ENCODE data around the gene EFNA4.

EFNA4 gene

GRCh38 chr1:155062151-155062686 is 1.3 kb upstream of the EFNA4 start:
- DNase-seq (ENCODE audit: low read depth): no peak
- no peak overlapping the region for H3K4me3 ChIP-seq (ENCODE audit: low read length)
- no peak for TF ChIP-seq CTCF (conservative IDR thresholded peaks at IDR 0.05; ENCODE audit: low read length)

- no peak for DNase-seq (ENCODE audit: low read depth)
- peak; percentile 59 for TF ChIP-seq CTCF (conservative IDR thresholded peaks at IDR 0.05; ENCODE audit: low read length)
- H3K4me3 ChIP-seq (ENCODE audit: low read length): peak overlapping the region; percentile 92
Measured at GRCh38 chr1:155062702-155063411, 683 bp upstream of the EFNA4 start.

- no peak for TF ChIP-seq CTCF (conservative IDR thresholded peaks at IDR 0.05; ENCODE audit: low read length)
- DNase-seq (ENCODE audit: low read depth): no peak
- peak overlapping the region; percentile 92 for H3K4me3 ChIP-seq (ENCODE audit: low read length)
Measured at GRCh38 chr1:155064111-155064831, 731 bp downstream of the EFNA4 start.

- no peak overlapping the region for H3K4me3 ChIP-seq (ENCODE audit: low read length)
- DNase-seq (ENCODE audit: low read depth): no peak
- no peak for TF ChIP-seq CTCF (conservative IDR thresholded peaks at IDR 0.05; ENCODE audit: low read length)
Measured at GRCh38 chr1:155064832-155065429, 1.4 kb downstream of the EFNA4 start.

GRCh38 chr1:155066777-155067176 is 3.2 kb downstream of the EFNA4 start:
- no peak for DNase-seq (ENCODE audit: low read depth)
- no peak for TF ChIP-seq CTCF (conservative IDR thresholded peaks at IDR 0.05; ENCODE audit: low read length)
- H3K4me3 ChIP-seq (ENCODE audit: low read length): no peak overlapping the region

GRCh38 chr1:155068599-155068998 is 5.1 kb downstream of the EFNA4 start:
- no peak for TF ChIP-seq CTCF (conservative IDR thresholded peaks at IDR 0.05; ENCODE audit: low read length)
- H3K4me3 ChIP-seq (ENCODE audit: low read length): no peak overlapping the region
- no peak for DNase-seq (ENCODE audit: low read depth)
